ENCODE measurements around the gene MTUS2. TPM values are rescaled to one million over a fixed set of nuclear protein-coding genes. Genes with fewer than 3 reads are reported as not detected.

The MTUS2 gene
- total RNA-seq, 1 donor from 2014 or later: 106 TPM

GRCh38 chr13:29543230-29544215 lies 723.4 kb downstream of the MTUS2 start:
- intact Hi-C loops (cut with DNase I): no loop called here
- ATAC-seq: no peak
- DNase-seq (ENCODE audit: missing footprints): no peak

- intact Hi-C loops (cut with DNase I): no loop called here
- no peak for DNase-seq (ENCODE audit: missing footprints)
- no peak for ATAC-seq
Observed at GRCh38 chr13:29545988-29546387, 725.8 kb downstream of the MTUS2 start.

- ATAC-seq (no peak), DNase-seq (ENCODE audit: missing footprints) (no peak)
- intact Hi-C loops (cut with DNase I): no loop called here
Observed at GRCh38 chr13:29546662-29547061, 726.5 kb downstream of the MTUS2 start.

GRCh38 chr13:29547153-29547552 lies 727.0 kb downstream of the MTUS2 start:
- ATAC-seq (no peak), DNase-seq (ENCODE audit: missing footprints) (no peak)
- intact Hi-C loops (cut with DNase I): no loop called here

- intact Hi-C loops (cut with DNase I): no loop called here
- DNase-seq (ENCODE audit: missing footprints): no peak
- ATAC-seq: no peak
Observed at GRCh38 chr13:29548722-29549121, 728.6 kb downstream of the MTUS2 start.

GRCh38 chr13:29550430-29550988 lies 730.4 kb downstream of the MTUS2 start:
- no peak for DNase-seq (ENCODE audit: missing footprints)
- peak; percentile 24 for ATAC-seq
- intact Hi-C loops (cut with DNase I): no loop called here

GRCh38 chr13:29551214-29551613 lies 731.1 kb downstream of the MTUS2 start:
- intact Hi-C loops (cut with DNase I): no loop called here
- ATAC-seq (no peak), DNase-seq (ENCODE audit: missing footprints) (no peak)

Other genes with a start within 250 kb of the MTUS2 start
- gene POMP, start 161.2 kb upstream of the MTUS2 start, total RNA-seq: 113 TPM
- gene SLC46A3, start 101.4 kb upstream of the MTUS2 start, total RNA-seq: 17.4 TPM

Measured in Right ventricle myocardium inferior (tissue), 1 donor.